CD1c-positive myeloid dendritic cell (primary cell): ENCODE data around the gene NEMP1.

Experiments used
- DNase-seq: peaks from one replicate; pipeline ENCODE4 v3.0.0-alpha.2; 2016; ENCODE audit errors: extremely low spot score

NEMP1 gene

DNA sequence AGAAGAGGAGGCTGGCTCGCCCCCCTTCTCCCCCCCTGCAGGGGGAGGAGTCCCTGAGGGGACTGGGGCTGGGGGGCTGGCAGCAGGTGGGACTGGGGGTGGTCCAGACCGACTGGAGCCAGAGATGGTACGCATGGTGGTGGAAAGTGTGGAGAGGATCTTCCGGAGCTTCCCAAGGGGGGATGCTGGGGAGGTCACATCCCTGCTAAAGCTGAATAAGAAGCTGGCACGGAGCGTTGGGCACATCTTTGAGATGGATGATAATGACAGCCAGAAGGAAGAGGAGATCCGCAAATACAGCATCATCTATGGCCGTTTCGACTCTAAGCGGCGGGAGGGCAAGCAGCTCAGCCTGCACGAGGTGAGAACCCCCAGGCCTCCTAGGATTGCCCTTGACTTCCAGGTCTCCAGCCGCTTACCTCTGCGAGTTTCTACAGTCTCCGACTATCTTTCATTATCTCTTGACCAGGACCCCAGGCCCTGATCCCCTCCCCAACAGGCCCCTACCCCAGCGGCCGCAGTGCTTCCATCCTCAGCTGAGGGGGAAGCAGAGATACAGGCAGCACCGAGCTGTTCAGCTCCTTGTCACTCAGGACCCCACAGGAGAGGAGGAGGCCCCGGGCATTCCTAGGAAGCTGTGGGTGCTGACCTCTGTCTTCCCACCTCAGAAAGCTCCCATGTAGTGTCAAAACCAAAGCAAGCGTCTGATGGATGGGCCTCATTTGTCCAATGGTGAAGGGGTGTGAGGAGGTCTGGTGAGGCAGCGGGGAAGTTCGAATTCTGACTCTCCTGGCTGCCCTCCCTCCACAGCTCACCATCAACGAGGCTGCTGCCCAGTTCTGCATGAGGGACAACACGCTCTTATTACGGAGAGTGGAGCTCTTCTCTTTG is 13.3 kb upstream of the NEMP1 start:
- no peak for DNase-seq

DNA sequence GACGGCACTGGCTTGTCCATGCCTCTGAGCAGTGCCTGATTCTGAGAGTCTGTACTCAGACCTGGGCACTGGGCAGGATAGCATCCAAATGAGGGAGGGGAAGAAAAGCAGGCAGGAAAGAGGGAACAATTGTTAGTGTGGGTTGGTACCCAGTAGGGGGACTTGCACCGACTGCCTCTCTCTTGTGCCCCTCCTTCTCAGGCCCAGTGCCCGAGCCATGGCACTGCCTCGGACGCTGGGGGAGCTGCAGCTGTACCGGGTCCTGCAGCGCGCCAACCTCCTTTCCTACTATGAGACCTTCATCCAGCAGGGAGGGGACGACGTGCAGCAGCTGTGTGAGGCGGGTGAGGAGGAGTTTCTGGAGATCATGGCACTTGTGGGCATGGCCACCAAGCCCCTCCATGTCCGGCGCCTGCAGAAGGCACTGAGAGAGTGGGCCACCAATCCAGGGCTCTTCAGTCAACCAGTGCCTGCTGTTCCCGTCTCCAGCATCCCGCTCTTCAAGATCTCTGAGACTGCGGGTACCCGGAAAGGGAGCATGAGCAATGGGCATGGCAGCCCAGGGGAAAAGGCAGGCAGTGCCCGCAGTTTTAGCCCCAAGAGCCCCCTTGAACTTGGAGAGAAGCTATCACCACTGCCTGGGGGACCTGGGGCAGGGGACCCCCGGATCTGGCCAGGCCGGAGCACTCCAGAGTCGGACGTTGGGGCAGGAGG is 12.5 kb upstream of the NEMP1 start:
- DNase-seq = no peak

DNA sequence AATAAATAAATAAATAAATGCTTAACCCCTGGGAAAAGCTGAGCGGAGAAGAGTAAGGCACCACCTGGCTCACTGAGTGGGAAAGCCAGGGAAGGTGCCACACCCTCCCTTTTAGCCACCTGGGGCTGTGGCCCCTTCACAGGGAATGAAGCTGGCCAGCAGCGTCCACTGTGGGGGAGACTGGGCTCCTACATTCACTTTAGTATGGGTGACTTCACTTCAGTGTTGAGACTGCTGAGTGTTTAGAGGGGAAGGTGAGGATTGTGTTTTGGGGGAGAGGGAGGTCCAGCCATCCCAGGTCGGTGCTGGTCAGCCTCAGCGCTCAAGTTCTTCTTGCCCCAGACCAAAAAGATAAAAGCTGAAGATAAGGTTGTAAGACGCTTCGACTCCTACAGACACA is 11.9 kb upstream of the NEMP1 start:
- no peak for DNase-seq

DNA sequence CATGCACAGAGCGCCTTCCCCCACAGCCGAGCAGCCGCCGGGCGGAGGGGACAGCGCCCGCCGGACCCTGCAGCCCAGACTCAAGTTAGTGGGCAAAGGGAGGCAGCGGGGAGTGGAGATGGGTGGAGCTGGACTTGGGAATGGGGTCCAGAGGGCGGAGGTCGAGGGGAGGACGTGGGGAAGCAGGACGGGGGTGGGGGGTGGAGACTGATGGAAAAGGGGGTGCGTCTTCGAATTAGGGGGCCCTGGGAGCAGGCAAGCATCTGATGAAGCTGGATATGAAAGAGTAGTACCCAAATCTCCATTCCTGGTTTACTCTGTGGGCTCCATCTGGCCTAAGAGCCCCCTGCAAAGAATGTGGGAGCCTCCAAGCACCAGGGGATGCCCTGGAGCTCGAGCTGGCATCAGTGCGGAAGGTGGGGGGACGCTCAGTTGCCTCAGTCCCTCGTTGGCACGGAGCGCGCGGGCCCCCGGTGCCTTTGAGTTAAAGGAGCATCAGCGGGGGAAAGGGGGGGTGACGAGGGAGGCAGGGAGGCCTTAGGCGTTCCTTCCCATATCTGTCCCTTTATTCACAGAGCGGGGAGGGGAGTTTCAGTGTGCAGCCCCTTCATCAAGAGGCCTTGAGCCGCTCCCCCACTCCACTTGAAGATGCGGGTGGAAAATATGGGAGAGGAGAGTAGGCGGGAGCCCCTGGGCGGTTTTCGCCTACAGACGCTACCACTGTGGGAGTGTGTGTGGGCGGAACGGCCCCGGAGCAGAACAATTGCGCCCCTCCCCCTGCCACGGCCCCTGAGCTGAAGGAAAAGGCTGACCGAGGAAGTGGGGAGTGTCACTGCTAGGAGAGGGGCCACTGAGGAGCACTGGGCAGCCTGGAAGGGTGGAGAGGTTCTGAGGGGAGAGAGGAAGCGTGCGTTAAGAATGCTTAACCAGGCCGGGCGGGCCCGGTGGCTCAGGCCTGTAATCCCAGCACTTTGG is 11.0 kb upstream of the NEMP1 start:
- DNase-seq = peak; percentile 52

DNA sequence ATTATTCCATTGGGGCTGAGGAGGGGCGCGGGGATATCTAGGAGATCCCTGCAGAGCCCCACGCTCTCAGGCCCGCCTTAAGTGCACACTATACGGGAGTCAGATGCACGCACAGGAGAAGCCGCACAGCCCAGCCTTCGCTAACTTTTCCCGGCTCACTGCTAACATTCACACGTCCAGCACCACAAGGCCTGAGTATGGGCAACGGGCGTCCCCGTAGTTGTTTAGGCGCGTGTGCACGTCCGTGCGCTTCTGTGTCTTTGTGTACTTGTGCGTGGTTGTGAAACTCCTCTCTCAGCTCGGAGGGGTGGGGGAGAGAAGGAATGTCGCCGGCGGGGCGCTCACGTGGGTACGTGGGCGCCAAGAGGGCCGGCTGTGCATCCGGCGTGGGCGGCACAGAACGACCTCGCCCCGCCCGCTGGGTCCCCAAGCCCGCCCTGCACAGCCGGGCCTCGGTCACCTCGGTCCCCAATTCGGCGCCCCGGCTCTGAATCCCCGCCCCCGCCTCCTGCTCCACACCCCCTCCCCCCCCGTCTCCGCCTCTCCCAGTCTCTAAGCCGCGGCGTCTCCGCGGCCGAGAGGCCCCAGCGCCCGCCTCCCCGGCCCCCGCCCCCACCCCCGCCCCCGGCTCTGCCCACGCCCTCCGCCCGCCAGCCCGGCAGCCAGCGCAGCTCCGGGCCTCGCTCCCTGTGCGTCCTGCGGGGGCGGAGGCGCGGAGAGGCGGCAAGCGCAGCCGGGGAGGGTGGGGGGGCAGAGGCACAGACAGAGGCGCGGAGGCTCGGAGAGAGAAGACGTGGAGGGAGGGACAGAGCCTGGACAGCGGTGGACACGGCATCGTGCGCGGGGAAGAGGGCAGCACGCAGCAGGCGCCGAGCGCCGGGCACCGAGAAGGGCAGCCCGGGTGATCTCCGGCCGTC is 10.0 kb upstream of the NEMP1 start, which contains the start of gene NAB2:
Gene NAB2 (plus strand): TSS at position 761 of the 917 bp plus-strand sequence. CDS start 158 bp downstream, outside the sequence.
- peak; percentile 96 for DNase-seq

DNA sequence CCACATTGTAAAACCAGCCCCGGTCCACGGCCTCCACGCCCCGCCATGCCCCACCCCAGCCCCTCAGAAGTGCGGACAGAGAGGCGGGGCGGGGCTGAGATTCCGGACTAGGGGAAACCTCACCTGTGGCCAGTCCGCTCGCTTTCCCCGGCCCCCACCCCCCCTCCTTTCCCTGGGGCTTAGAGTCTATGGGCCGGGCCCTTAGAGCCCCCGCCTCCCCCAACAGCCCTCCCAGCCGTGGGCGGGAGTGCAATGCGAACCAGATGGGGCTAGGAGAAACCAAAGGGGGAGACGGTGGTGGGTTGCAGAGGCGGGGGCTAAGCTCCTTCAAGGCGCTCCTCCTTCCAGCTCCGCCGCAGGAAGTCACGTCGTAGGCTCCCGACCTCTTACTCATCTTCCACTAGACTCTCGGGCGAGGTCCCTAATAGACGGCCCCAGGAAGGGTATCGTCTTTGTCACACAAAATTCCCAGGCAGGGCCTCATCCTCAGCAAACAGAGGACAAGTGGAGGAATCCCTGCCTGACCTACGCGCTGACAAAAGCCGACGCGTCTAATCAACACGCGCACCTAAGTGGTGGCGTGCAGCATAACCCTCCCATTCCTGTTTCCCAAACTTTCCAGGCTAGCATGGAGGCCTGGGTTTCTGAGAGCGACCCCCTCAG is 9.2 kb upstream of the NEMP1 start:
- peak; percentile 84 for DNase-seq

DNA sequence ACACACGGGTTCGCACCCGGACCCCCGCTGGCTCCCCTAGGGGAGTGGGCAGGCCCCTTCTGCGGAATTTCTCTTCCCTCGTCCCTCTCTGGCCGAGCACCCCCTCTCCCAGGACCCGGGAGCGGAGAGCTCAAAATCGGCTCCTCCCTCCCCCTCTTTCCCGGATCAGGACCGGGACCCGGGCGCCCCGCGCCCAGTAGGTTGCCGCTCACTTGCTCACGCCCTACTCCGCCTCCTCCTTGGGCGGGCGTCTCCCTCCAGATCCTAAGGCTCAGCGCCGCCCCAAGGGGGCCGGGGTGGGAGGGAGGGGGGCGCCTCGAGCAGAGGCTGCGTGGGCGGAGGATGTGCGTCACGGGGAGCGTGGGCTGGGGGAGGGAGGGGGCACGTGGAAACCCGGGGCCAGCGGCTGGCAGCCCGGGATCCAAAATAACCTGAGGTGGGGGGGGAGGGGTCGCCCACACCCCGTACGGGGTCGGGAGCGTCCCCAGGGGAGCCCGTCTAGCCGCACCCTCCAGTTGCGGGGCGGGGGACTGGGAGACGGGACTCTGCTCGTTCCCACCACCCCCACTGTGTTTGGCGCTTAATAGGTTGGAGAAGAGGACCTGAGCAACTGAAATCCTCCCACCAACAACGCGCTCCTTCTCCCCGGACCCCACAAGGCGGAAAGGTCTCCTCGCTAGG is 8.6 kb upstream of the NEMP1 start:
- peak; percentile 90 for DNase-seq

DNA sequence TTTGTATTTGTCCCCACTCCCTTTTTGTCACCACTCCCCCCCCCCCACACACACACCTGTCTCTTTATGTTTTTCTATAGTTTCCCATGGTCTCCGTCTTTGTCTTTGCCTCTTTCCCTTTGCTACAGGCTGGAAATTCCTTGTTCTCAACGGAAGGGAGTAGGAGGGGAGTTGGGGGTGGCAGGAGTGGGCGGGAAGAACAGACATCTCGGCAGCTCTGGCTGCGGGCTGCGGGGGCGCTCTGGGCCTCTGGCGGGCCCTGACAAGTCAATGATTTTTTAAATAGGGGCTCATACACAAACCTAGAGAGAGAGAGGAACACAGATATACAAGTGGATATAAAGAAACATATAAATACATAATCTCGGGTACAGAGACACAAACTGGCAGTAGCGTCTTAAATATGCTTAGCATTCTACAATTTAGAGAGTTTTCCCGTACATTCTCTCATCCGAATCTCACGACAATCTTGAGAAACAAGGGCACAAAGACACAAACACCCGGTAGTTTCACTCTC is 8.0 kb upstream of the NEMP1 start:
- peak; percentile 64 for DNase-seq

DNA sequence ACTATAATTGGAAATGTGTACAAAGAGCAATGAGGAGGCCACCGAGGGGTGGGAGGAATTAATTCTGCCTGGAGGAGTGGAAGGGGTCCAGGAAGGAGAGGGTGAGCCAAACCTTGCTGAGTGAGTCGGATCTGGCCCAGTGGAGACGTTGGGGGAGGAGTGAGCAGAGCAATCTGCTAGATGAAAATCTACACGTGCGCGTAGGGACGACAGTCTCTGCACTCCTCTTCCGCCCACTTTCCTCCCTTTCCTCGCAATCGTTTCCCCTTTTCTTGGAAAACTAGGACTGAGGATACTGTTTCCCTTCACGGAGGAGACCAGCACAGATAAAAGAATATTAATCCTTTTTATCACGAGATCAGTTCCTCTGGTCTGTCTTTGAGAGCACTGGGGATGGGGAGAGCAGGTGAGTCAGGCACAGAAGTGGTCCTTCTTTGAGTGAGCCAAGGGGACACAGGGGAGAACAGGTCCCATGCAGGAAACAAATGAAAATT is 7.5 kb upstream of the NEMP1 start:
- peak; percentile 66 for DNase-seq

DNA sequence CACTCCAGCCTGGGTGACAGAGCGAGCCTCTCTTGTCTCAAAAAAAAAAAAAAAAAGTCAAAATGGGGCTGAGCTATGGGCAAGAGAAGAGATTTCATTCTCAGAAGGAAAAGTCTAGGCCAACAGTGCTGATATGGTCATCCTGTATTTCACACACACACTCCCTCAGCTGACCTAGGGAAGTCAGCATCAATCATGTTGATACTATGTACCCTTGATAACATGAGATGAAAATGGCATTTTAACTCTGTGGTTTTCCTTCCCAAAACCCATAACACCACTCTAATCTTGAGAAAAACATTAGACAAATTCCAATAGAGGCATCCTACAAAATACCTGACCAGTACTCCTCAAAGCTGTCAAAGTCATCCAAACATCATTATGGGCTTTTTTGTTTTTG is 2.3 kb upstream of the NEMP1 start:
- no peak for DNase-seq

DNA sequence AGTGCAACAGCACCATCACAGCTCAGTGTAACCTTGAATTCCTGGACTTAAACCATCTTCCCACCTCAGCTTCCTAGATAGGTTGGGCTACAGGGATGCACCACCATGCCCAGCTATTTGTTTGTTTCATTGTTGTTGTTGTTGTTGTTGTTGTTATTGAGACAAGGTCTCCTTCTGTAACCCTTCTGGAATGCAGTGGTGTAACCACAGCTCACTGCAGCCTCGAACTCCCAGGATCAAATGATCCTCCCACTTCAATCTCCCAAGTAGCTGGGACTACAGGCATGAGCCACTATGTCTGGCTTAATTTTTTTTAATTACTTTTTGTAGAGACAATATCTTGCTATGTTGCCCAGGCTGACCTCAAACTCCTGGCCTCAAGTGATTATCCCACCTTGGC is 1.2 kb upstream of the NEMP1 start:
- no peak for DNase-seq

DNA sequence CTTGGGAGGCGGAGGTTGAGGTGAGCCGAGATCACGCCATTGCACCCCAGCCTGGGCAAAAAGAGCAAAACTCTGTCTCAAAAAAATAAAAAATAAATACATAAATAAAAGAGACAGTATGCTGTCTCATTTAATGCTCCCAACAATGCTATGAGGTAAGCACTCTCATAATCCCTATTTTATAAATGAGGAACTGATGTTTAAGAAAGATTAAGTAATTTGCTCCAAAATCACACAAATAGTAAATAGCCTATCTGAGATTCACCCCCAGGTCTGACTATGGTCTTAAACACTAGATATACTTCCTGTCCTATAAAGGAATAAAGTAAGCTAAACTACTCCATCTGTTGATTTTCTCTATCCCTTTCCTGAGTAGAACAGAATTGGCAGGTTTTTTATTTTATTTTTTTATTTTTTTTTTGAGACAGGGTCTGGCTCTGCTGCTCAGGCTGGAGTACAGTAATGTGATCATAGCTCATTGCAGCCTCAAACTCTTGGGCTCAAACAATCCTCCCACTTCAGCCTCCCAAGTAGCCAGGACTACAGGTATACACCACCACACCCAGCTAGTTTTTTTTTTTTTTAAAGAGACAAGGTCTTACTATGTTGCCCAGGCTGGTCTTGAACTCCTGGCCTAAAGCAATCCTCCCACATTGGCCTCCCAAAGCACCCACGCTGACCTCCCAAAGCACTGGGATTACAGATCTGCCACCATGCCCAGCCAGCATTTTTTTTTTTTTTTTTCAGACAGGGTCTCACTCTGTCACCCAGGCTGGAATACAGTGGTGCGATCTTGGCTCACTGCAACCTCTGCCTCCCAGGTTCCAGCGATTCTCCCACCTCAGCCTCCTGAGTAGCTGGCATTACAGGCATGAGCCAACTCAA is 4.8 kb downstream of the NEMP1 start:
- DNase-seq = peak; percentile 54

DNA sequence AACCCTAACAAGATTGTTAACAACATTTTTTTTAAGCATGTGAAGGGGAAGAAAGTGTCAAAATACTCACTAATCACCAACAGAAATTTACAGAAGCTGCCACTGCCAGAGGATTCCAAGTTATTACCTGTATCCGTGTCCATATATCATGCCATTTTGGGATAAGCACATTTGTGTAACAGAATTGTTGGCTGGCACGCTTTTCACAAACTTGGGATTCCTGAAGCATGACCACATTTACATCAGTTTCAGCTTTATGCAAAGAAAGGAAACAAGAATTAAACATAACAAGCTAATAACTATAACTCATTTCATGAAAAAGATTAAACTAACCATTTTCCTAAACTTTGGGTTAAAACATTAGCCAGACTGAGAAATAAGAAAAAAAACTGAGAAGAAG is 5.9 kb downstream of the NEMP1 start:
- DNase-seq = no peak

DNA sequence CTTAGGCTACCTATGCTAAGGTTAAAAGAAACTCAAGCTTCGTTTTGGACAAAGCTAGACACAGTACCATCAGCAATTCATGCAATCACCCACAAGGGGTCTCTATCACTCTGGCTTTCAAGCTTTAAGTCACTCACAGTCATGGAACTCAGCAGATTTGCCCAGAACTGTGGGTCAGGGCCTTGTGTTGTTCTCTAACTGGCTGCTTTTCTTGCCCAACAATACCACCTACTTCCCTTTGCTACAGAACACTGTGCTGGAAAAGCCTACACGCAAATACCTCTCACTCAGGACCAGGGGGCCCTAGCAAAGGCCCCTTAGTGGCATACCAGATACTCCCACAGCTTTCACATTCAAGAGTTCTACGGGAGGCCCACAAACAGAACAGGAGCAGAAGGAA is 9.1 kb downstream of the NEMP1 start:
- DNase-seq = peak; percentile 94

DNA sequence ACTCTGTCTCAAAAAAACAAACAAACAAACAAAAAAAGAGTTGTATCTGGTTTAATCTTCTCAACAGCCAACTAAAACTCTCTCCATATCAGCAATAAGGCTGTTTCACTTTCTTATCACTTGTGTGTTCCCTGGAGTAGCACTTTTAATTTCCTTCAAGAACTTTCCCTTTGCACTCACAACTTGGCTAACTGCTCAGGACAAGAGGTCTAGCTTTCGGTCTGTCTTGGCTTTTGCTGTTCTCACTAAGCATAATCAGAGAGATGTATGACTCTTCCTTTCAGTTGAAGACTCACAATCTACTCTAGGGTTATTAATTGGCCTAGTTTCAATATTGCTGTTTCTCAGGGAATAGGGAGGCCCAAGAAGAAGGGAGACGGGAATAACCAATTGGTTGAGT is 12.3 kb downstream of the NEMP1 start:
- DNase-seq = no peak

DNA sequence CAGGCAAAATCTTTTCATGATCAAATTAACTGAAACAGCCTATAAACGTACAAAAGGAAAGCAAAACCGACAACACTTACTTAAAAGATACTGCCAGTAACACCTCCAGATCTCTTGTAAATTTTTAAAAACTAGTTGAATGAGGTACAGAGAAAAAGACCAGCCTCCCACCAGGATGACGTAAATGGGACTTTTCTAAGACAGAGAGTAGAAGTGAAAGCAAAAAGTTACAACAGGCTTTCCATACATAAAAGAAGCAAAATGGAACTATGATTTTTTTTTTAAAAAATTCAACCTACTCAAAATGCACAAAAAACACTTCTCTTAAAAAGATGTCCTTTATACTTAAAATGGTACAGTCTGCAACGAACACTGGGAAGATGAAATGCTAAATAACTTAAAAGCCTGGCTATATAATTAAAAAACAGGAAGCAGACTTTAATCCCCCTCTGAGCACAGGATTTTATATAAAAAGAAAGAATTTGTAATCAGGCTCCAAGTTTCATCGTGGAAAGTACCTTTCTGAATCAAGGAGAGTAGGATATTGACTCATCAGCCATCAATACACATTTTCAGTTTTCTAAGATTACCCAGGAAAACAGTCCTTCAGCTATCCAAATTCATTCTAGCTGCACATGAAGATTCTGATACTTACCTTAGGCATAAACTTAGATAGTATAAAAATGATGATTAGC is 14.5 kb downstream of the NEMP1 start:
- peak; percentile 91 for DNase-seq

DNA sequence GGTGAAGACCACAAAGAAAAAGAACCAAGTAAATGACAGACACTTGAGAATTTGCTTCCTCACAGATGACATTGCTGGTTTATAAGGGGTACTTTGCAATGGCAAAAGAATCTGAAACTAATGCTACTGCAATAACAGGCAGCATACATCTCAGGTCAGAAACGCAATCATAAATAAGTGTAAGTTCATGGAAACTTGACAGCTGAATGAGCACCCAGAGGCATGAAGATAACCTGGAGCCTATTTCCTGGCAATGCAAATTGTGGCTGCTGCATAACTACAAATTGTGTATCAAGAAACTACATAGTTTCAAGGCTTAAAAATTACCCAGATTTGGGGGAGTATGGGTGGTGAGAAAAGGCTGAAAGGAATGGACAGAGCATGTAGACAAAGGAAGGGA is 20.1 kb downstream of the NEMP1 start:
- DNase-seq = no peak
